RCC 7860 (cell line): ENCODE measurements around the gene PPP1R7.

Experiments
- DNase-seq: peaks from one replicate; pipeline ENCODE4 v3.0.0-alpha.2; 2015; ENCODE audit warnings: low spot score
- FAIRE-seq: peaks from 2 replicates; lab custom pipeline; 2012; peaks lifted over from hg19 to GRCh38; lab: Jason Lieb, UNC

PPP1R7 gene

GRCh38 chr2:241137276-241138190, 12.7 kb upstream of the PPP1R7 start:
- no peak for FAIRE-seq
- DNase-seq, result no peak

- FAIRE-seq (no peak), DNase-seq (no peak)
Observed at GRCh38 chr2:241138471-241138870, 11.8 kb upstream of the PPP1R7 start.

GRCh38 chr2:241139531-241140444, 10.5 kb upstream of the PPP1R7 start:
- DNase-seq (no peak), FAIRE-seq (no peak)

GRCh38 chr2:241140445-241140840, 9.8 kb upstream of the PPP1R7 start:
- FAIRE-seq (no peak), DNase-seq (no peak)

GRCh38 chr2:241141214-241141770, 9.0 kb upstream of the PPP1R7 start:
- no peak for FAIRE-seq

GRCh38 chr2:241142063-241142462, 8.2 kb upstream of the PPP1R7 start:
- FAIRE-seq, result no peak
- no peak for DNase-seq

More at GRCh38 chr2:241141214-241141770, 9.0 kb upstream of the PPP1R7 start:
- DNase-seq, result no peak

- DNase-seq (no peak), FAIRE-seq (no peak)
Observed at GRCh38 chr2:241142593-241142992, 7.7 kb upstream of the PPP1R7 start.

- FAIRE-seq, result no peak
Observed at GRCh38 chr2:241146286-241146685, 4.0 kb upstream of the PPP1R7 start.

GRCh38 chr2:241147336-241147735, 2.9 kb upstream of the PPP1R7 start:
- no peak for FAIRE-seq
- DNase-seq, result no peak

More at GRCh38 chr2:241146286-241146685, 4.0 kb upstream of the PPP1R7 start:
- DNase-seq, result no peak

GRCh38 chr2:241148239-241148638, 2.0 kb upstream of the PPP1R7 start:
- FAIRE-seq (no peak), DNase-seq (no peak)

GRCh38 chr2:241148891-241149674, 1.2 kb upstream of the PPP1R7 start, which contains the start of gene PASK:
TSS of gene PASK (minus strand) at chr2:241149472. CDS start at chr2:241143032, 6,440 bp downstream.
- DNase-seq, result peak; percentile 89
- FAIRE-seq, result peak; percentile 76

- DNase-seq, result no peak
- FAIRE-seq, result no peak
Observed at GRCh38 chr2:241149675-241149924, 667 bp upstream of the PPP1R7 start.

GRCh38 chr2:241150660-241151530, 628 bp downstream of the PPP1R7 start:
- FAIRE-seq (no peak), DNase-seq (no peak)

GRCh38 chr2:241151934-241152660, 1.8 kb downstream of the PPP1R7 start:
- no peak for FAIRE-seq
- DNase-seq, result no peak

- DNase-seq (no peak), FAIRE-seq (no peak)
Observed at GRCh38 chr2:241153616-241154015, 3.3 kb downstream of the PPP1R7 start.

GRCh38 chr2:241154915-241155314, 4.6 kb downstream of the PPP1R7 start:
- no peak for FAIRE-seq
- no peak for DNase-seq

GRCh38 chr2:241155936-241156335, 5.7 kb downstream of the PPP1R7 start:
- no peak for FAIRE-seq
- DNase-seq, result no peak

- no peak for FAIRE-seq
- DNase-seq, result no peak
Observed at GRCh38 chr2:241156971-241157441, 6.7 kb downstream of the PPP1R7 start.
